Measurements from ENCODE around the gene AP2A2. TPM values are rescaled to one million over a fixed set of nuclear protein-coding genes. Genes with fewer than 3 reads are reported as not detected.

The AP2A2 gene
- total RNA-seq, 1 donor from 2014 or later, result 228 TPM

DNA sequence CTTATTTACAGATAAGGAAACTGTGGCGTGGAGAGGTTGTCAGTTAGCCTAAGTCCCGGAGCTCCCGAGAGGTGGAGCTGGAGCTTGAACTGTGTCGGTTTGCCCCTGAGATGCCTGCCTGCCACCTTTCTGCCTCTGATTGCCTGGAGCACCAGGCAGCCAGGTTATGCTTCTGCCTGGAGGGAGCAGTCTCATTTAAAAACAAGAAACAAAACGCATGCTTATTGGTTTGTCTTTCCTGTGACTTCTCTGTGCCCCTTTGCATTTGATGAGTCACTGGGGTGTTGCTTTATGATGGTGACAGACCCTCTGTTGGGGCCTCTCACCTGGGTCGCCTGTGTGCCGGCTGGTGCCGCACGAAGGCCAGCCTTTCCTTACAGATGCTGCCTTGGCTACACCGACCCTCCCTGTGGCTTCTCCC lies 12.2 kb downstream of the AP2A2 start:
- Mint-ChIP-seq H3K27me3 (ENCODE audit: unreplicated experiment) (no peaks in the 10 kb centered on the region), H3K36me3 (ENCODE audit: unreplicated experiment) (no peaks in the 10 kb centered on the region), H3K27ac (ENCODE audit: unreplicated experiment) (no peak overlapping the region), H3K4me3 (ENCODE audit: unreplicated experiment) (no peak overlapping the region), H3K9me3 (ENCODE audit: unreplicated experiment) (peaks cover 4% of the 10 kb centered on the region), H3K4me1 (ENCODE audit: low read depth, unreplicated experiment) (peaks cover 30% of the 10 kb centered on the region)
- no peak for DNase-seq
- TF ChIP-seq, protein P1, sequence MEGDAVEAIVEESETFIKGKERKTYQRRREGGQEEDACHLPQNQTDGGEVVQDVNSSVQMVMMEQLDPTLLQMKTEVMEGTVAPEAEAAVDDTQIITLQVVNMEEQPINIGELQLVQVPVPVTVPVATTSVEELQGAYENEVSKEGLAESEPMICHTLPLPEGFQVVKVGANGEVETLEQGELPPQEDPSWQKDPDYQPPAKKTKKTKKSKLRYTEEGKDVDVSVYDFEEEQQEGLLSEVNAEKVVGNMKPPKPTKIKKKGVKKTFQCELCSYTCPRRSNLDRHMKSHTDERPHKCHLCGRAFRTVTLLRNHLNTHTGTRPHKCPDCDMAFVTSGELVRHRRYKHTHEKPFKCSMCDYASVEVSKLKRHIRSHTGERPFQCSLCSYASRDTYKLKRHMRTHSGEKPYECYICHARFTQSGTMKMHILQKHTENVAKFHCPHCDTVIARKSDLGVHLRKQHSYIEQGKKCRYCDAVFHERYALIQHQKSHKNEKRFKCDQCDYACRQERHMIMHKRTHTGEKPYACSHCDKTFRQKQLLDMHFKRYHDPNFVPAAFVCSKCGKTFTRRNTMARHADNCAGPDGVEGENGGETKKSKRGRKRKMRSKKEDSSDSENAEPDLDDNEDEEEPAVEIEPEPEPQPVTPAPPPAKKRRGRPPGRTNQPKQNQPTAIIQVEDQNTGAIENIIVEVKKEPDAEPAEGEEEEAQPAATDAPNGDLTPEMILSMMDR (IDR thresholded peaks at IDR 0.05; ENCODE audit: partially characterized antibody, unreplicated experiment), result no peak

- H3K27ac Mint-ChIP-seq (ENCODE audit: unreplicated experiment), result peak overlapping the region; percentile 12
- H3K4me1 Mint-ChIP-seq (ENCODE audit: low read depth, unreplicated experiment), result peaks cover 46% of the 10 kb centered on the region
- TF ChIP-seq, protein P1 (IDR thresholded peaks at IDR 0.05; ENCODE audit: partially characterized antibody, unreplicated experiment), result no peak
- peaks cover 9% of the 10 kb centered on the region for H3K9me3 Mint-ChIP-seq (ENCODE audit: unreplicated experiment)
- peak overlapping the region; percentile 24 for H3K4me3 Mint-ChIP-seq (ENCODE audit: unreplicated experiment)
- peaks cover 2% of the 10 kb centered on the region for H3K27me3 Mint-ChIP-seq (ENCODE audit: unreplicated experiment)
- H3K36me3 Mint-ChIP-seq (ENCODE audit: unreplicated experiment), result peaks cover 6% of the 10 kb centered on the region
- no peak for DNase-seq
These were observed 14.9 kb downstream of the AP2A2 start for GRCh38 chr11:940496-941135.

DNA sequence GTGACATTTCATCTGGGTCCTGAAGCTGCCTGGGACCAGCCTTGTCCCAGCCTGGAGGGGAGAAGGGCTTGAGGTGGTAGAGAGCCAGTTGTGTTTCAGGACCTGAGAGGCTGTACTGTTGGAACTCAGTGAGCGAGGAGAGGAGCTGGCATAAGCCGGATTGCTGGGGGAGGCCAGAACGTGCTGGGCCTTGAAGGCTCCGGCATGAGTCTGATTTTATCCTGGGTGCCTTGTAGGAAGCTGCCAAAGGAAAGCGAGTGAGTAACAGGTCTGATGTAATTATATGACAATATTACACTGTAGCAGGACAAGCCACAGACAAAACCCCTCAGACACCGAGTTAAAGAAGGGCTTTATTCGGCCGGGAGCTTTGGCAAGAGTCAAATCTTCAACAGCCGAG lies 17.2 kb downstream of the AP2A2 start:
- H3K36me3 Mint-ChIP-seq (ENCODE audit: unreplicated experiment), result peaks cover 6% of the 10 kb centered on the region
- H3K27ac Mint-ChIP-seq (ENCODE audit: unreplicated experiment), result peak overlapping the region; percentile 48
- no peak for DNase-seq
- peaks cover 10% of the 10 kb centered on the region for H3K9me3 Mint-ChIP-seq (ENCODE audit: unreplicated experiment)
- peaks cover 2% of the 10 kb centered on the region for H3K27me3 Mint-ChIP-seq (ENCODE audit: unreplicated experiment)
- peak overlapping the region; percentile 39 for H3K4me3 Mint-ChIP-seq (ENCODE audit: unreplicated experiment)
- peaks cover 48% of the 10 kb centered on the region for H3K4me1 Mint-ChIP-seq (ENCODE audit: low read depth, unreplicated experiment)
- TF ChIP-seq, protein P1 (IDR thresholded peaks at IDR 0.05; ENCODE audit: partially characterized antibody, unreplicated experiment), result no peak

DNA sequence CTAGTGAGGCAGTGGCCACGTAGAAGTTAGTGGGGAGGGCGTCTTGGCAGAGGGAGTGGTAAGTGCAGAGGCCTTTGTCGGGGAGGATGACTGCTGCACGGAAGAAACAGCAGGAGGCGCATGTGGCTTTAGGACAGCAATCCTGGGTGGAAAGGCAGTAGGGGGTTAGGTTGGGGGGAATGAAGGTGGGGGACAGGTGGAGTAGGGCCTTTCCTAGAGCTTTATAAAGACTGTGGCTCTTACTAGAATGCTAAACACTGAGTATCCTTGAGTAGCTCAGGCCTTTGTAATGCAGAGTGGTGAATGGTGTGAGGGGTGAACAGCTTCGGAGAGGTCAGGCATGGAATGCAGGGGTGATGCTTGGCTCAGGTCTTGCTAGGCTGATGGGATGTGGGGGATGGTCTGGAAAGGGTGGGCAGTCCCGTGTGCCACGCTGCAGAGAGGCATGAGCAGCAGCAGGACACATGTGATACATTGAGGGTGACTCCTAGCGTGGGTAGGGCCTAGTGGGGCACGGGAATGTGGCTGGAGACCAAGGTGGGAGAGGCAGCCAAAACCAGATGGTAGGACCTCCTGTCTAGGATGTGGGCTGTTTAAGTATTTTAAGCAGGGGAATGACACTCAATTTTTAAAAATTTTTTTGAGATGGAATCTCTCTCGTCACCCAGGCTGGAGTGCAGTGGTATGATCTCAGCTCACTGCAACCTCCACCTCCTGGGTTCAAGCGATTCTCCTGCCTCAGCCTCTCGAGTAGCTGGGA lies 19.2 kb downstream of the AP2A2 start:
- H3K4me3 Mint-ChIP-seq (ENCODE audit: unreplicated experiment), result peak overlapping the region; percentile 30
- TF ChIP-seq, protein P1 (IDR thresholded peaks at IDR 0.05; ENCODE audit: partially characterized antibody, unreplicated experiment), result no peak
- no peak for DNase-seq
- peaks cover 9% of the 10 kb centered on the region for H3K36me3 Mint-ChIP-seq (ENCODE audit: unreplicated experiment)
- H3K9me3 Mint-ChIP-seq (ENCODE audit: unreplicated experiment), result peaks cover 8% of the 10 kb centered on the region
- H3K4me1 Mint-ChIP-seq (ENCODE audit: low read depth, unreplicated experiment), result peaks cover 46% of the 10 kb centered on the region
- peaks cover 2% of the 10 kb centered on the region for H3K27me3 Mint-ChIP-seq (ENCODE audit: unreplicated experiment)
- peak overlapping the region; percentile 40 for H3K27ac Mint-ChIP-seq (ENCODE audit: unreplicated experiment)

DNA sequence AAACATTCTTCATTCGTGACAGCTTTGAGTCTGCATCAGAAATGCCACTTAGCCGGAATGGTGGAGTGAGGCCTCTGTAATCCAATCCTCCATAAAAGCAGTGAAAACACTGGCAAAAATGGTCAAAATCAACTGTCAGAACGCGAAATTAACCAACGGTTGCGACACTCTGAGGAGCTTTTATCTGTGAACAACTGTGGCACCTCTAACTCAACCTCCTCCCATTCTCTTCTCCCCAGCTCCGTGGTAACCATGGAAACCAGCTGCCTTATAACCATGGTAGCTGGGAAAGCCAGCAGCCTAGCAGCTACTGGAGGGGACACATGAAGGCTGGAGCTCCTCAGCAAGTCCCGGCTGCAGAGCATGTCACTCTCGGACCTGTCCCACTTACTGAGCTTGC lies 20.3 kb downstream of the AP2A2 start:
- no peak overlapping the region for H3K4me3 Mint-ChIP-seq (ENCODE audit: unreplicated experiment)
- no peak for DNase-seq

More for the DNA sequence above, 20.3 kb downstream of the AP2A2 start:
- Mint-ChIP-seq H3K36me3 (ENCODE audit: unreplicated experiment) (peaks cover 10% of the 10 kb centered on the region), H3K9me3 (ENCODE audit: unreplicated experiment) (peaks cover 8% of the 10 kb centered on the region), H3K27me3 (ENCODE audit: unreplicated experiment) (peaks cover 4% of the 10 kb centered on the region), H3K27ac (ENCODE audit: unreplicated experiment) (peak overlapping the region; percentile 1), H3K4me1 (ENCODE audit: low read depth, unreplicated experiment) (peaks cover 38% of the 10 kb centered on the region)
- TF ChIP-seq, protein P1 (IDR thresholded peaks at IDR 0.05; ENCODE audit: partially characterized antibody, unreplicated experiment), result no peak

Data from glutamatergic neuron (in vitro differentiated cells).